ENCODE data around the gene TNIK.

GRCh38 chr3:171267104-171267503 lies 193.1 kb downstream of the TNIK start:
- TF ChIP-seq MAX (IDR thresholded peaks at IDR 0.05; ENCODE audit: low read depth) (no peak), POLR2AphosphoS5 (IDR thresholded peaks at IDR 0.05; ENCODE audit: low read depth, low read length) (no peak), REST (IDR thresholded peaks at IDR 0.05; ENCODE audit: low read depth, low read length) (no peak), CTCF (IDR thresholded peaks at IDR 0.05) (no peak), USF1 (IDR thresholded peaks at IDR 0.05; ENCODE audit: borderline replicate concordance, low read depth) (no peak), EZH2phosphoT487 (IDR thresholded peaks at IDR 0.05; ENCODE audit: borderline replicate concordance, low read depth) (no peak), YY1 (IDR thresholded peaks at IDR 0.05; ENCODE audit: low read depth) (no peak)
